ENCODE measurements around the gene SMPD2.

The SMPD2 gene

GRCh38 chr6:109486068-109486467 is 45.5 kb downstream of the SMPD2 start:
- no peak for FAIRE-seq

GRCh38 chr6:109488001-109488400 is 47.5 kb downstream of the SMPD2 start:
- FAIRE-seq = no peak

GRCh38 chr6:109490713-109491112 is 50.2 kb downstream of the SMPD2 start:
- FAIRE-seq = no peak

- no peak for FAIRE-seq
Measured at GRCh38 chr6:109491207-109491938, 50.8 kb downstream of the SMPD2 start.

Measured in TTC549 (cell line).